ENCODE measurements around the gene PSMC2.
"Not testable (repeated sequence)": the region's sequence is repeated elsewhere in the genome, so short reads cannot be mapped to it uniquely, and the experiment has no call there.

Gene PSMC2

DNA sequence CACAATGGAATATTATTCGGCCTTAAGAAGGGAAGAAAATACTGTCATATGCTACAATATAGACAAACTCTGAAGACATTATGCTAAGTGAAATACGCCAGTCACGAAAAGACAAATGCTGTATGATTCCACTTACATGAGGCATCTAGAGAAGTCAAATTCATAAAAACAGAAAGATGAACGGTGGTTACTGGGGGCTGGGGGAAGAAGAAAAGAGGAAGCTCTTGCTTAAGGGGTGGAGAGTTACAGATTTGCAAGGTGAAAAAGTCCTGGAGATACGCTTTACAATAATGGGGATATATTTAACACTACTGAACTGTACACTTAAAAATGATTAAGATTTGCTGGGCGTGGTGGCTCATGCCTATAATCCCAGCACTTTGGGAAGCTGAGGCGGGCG, 49.0 kb downstream of the PSMC2 start:
- TF ChIP-seq, protein P1, sequence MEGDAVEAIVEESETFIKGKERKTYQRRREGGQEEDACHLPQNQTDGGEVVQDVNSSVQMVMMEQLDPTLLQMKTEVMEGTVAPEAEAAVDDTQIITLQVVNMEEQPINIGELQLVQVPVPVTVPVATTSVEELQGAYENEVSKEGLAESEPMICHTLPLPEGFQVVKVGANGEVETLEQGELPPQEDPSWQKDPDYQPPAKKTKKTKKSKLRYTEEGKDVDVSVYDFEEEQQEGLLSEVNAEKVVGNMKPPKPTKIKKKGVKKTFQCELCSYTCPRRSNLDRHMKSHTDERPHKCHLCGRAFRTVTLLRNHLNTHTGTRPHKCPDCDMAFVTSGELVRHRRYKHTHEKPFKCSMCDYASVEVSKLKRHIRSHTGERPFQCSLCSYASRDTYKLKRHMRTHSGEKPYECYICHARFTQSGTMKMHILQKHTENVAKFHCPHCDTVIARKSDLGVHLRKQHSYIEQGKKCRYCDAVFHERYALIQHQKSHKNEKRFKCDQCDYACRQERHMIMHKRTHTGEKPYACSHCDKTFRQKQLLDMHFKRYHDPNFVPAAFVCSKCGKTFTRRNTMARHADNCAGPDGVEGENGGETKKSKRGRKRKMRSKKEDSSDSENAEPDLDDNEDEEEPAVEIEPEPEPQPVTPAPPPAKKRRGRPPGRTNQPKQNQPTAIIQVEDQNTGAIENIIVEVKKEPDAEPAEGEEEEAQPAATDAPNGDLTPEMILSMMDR (IDR thresholded peaks at IDR 0.05; ENCODE audit: low read depth, low read length, missing control alignments): no peak
- no peak overlapping the region for H3K4me3 ChIP-seq (ENCODE audit: low read depth, low read length)
- no peak for DNase-seq (ENCODE audit: low read depth)

DNA sequence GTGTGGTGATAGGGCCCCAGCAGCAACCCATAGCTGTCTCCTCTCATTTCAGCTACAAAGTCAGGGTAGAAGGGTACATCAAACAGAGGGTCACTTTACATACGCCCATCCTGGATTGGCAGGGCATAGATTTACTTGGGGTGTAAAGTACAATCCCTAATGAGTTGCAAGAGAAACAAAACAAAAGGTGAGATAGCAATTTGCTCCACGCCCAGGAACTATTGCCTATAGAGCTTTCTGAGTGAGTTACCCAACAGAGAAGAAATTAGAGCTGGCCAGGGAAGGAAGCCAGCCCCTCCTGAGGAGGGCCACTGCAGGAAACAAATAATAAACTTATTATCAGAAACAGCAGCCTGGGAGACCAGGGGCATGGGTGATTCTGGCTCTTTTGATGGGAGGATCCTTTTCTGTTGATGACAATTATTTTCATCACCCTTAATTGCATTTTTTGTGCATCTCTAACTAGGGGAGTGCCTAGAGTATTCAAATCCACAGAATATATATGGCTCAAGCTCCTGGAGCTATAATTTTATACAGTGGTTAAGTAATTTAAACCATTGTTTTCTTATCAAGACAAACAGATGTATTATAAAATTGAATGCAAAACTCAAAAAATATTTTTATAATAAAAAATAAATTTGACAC, 51.2 kb downstream of the PSMC2 start:
- TF ChIP-seq, protein P1 (IDR thresholded peaks at IDR 0.05; ENCODE audit: low read depth, low read length, missing control alignments): no peak
- H3K4me3 ChIP-seq (ENCODE audit: low read depth, low read length): no peak overlapping the region
- no peak for DNase-seq (ENCODE audit: low read depth)

DNA sequence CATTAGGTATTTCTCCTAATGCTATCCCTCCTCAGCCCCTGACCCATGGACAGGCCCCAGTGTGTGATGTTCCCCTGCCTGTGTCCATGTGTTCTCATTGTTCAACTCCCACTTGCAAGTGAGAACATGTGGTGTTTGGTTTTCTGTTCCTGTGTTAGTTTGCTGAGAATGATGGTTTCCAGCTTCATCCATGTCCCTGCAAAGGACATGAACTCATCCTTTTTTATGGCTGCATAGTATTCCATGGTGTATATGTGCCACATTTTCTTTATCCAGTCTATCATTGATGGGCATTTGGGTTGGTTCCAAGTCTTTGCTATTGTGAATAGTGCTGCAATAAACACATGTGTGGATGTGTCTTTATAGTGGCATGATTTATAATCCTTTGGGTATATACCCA, 52.2 kb downstream of the PSMC2 start:
- DNase-seq (ENCODE audit: low read depth); H3K4me3 ChIP-seq (ENCODE audit: low read depth, low read length): not testable (repeated sequence)

DNA sequence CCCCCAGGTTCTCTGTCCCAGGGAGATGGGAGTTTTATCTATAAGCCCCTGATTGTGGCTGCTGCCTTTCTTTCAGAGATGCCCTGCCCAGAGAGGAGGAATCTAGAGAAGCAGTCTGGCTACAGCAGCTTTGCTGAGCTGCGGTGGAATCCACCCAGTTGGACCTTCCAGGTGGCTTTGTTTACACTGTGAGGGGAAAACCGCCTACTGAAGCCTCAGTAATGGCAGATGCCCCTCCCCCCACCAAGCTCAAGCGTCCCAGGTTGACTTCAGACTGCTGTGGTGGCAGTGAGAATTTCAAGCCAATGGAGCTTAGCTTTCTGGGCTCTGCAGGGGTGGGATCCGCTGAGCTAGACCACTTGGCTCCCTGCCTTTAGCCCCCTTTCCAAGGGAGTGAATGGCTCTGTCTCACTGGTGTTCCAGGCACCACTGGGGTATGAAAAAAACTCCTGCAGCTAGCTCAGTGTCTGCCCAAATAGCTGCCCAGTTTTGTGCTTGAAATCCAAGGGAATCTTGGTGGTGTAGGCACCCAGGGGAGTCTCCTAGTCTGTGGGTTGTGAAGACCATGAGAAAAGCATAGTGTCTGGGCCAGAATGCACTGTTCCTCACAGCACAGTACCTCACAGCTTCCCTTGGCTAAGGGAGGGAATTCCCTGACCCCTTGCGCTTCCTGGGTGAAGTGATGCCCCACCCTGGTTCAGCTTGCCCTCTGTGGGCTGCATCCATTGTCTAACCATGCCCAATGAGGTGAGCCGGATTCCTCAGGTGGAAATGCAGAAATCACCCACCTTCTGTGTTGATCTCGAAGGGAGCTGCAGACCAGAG, 58.6 kb downstream of the PSMC2 start:
- not testable (repeated sequence) for H3K4me3 ChIP-seq (ENCODE audit: low read depth, low read length); DNase-seq (ENCODE audit: low read depth)

DNA sequence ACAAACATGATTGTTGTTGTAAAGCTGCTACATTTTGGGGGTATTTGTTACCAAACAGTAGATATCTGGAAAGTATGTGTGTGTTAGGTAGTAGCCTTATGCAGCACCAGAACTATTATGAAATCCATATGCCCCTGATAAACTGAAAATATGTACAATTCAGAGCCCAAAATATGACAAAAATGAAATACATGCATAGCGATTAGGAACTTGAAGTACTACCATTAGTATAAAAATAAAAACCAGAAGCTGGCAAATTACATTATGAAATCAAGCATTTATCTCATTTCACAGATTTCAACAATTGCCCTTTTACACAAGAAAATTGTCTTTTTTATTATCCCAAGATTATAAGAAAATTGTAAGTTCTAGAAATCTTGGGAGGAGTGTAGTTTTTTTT, 64.7 kb downstream of the PSMC2 start:
- no peak for DNase-seq (ENCODE audit: low read depth)
- TF ChIP-seq, protein P1 (IDR thresholded peaks at IDR 0.05; ENCODE audit: low read depth, low read length, missing control alignments): no peak
- no peak overlapping the region for H3K4me3 ChIP-seq (ENCODE audit: low read depth, low read length)

DNA sequence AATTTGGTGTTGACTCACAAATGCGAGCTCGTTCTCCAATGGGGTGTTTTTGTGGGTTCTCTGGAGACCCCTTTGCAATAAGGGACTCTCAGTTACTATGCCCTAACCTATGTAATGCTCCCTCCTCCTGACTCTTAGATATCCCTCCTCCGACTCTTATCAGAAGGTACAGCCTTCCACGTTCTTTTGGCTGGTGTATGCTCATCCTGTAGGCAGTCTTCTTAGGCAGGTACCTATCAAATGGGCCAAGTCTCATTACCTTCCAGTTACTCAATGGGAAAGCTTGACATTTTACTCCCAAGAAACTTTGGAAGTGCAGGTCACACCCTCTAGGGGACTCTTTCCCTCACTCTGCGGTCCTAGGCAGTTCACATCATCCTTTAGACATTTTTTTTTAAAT, 66.0 kb downstream of the PSMC2 start:
- TF ChIP-seq, protein P1 (IDR thresholded peaks at IDR 0.05; ENCODE audit: low read depth, low read length, missing control alignments): no peak
- DNase-seq (ENCODE audit: low read depth): no peak
- H3K4me3 ChIP-seq (ENCODE audit: low read depth, low read length): no peak overlapping the region

DNA sequence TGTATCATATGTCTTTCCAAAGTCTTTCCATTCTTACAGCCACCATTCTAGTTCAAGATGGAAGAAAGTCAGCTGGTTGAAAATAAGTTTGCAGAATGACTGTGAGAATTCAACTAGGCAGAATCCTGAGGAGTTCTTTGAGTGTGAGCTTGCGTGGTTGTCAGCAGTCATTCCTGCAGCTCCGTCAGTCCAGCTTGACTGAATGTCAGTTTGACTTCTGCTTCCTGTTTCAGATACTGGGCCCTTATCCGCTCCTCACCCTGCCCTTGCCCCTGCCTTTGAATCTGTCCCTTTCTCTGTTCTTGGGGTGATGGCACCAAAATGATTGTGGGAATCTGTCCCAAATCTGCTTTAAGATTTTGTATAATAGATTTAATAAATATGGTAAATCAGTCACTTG, 70.8 kb downstream of the PSMC2 start:
- TF ChIP-seq, protein P1 (IDR thresholded peaks at IDR 0.05; ENCODE audit: low read depth, low read length, missing control alignments): no peak
- H3K4me3 ChIP-seq (ENCODE audit: low read depth, low read length): no peak overlapping the region
- DNase-seq (ENCODE audit: low read depth): no peak
